Mesenchymal stem cell (in vitro differentiated cells and primary cell): Measurements from ENCODE around the gene EPGN.

ENCODE experiments used
- DNase-seq: peaks from one replicate; pipeline ENCODE4 v3.0.0-alpha.2; 2013
- H2AFZ ChIP-seq: one replicate; pipeline ENCODE4 v1.6.1; 2013; ENCODE audit warnings: low read depth, mild to moderate bottlenecking, control low read depth, inconsistent platforms, low read length, moderate library complexity
- H2AK5ac ChIP-seq: 2 replicates; pipeline ENCODE4 v1.6.1; 2013; ENCODE audit warnings: low read length, moderate library complexity, mild to moderate bottlenecking, inconsistent platforms; ENCODE audit not compliant: severe bottlenecking
- H2BK120ac ChIP-seq: one replicate; pipeline ENCODE4 v1.6.1; 2013; ENCODE audit warnings: low read depth, mild to moderate bottlenecking, inconsistent platforms, low read length, moderate library complexity
- H2BK12ac ChIP-seq, 2 experiments: one replicate each; pipeline ENCODE4 v1.6.1; 2013; ENCODE audit warnings: inconsistent platforms in 2 of 2, low read length in 2 of 2, mild to moderate bottlenecking in 2 of 2, moderate library complexity in 2 of 2, control low read depth in 1 of 2
- H2BK15ac ChIP-seq: one replicate; pipeline ENCODE4 v1.6.1; 2013; ENCODE audit warnings: mild to moderate bottlenecking, low read depth, inconsistent platforms; ENCODE audit not compliant: poor library complexity, severe bottlenecking
- H2BK5ac ChIP-seq: 2 replicates; pipeline ENCODE4 v1.6.1; 2013; ENCODE audit warnings: low read depth, mild to moderate bottlenecking, low read length, control low read depth, inconsistent platforms; ENCODE audit not compliant: poor library complexity, severe bottlenecking
- H3K14ac ChIP-seq, 2 experiments: one replicate each; pipeline ENCODE4 v1.6.1; 2013; ENCODE audit warnings: inconsistent platforms in 2 of 2, low read length in 2 of 2, control low read depth in 1 of 2, mild to moderate bottlenecking in 1 of 2, moderate library complexity in 1 of 2
- H3K18ac ChIP-seq, 2 experiments: one replicate each; pipeline ENCODE4 v1.6.1; 2013; ENCODE audit warnings: inconsistent platforms in 2 of 2, low read length in 2 of 2, control low read depth in 1 of 2, low read depth in 1 of 2, mild to moderate bottlenecking in 1 of 2
- H3K23ac ChIP-seq, 2 experiments: one replicate each; pipeline ENCODE4 v1.6.1; 2013; ENCODE audit warnings: inconsistent platforms in 2 of 2, low read length in 2 of 2, mild to moderate bottlenecking in 2 of 2, moderate library complexity in 2 of 2, control low read depth in 1 of 2
- H3K27ac ChIP-seq: 2 replicates; pipeline ENCODE4 v1.5.1; 2013; ENCODE audit warnings: mild to moderate bottlenecking, moderate library complexity, low read length, control low read depth, inconsistent platforms; ENCODE audit not compliant: poor library complexity, severe bottlenecking
- H3K27me3 ChIP-seq, 2 experiments: 2 replicates each; pipeline versions ENCODE4 v1.6.1 to v1.7.0; 2013; ENCODE audit warnings: low read length in 2 of 2, mild to moderate bottlenecking in 2 of 2, moderate library complexity in 2 of 2, control low read depth in 1 of 2, inconsistent platforms in 1 of 2; ENCODE audit not compliant: control insufficient read depth in 1 of 2, insufficient read depth in 1 of 2
- H3K36me3 ChIP-seq, 2 experiments: 2 replicates each; pipeline versions ENCODE4 v1.6.1 to v1.7.0; 2013; ENCODE audit warnings: low read length in 2 of 2, control low read depth in 1 of 2, inconsistent platforms in 1 of 2, low read depth in 1 of 2, mild to moderate bottlenecking in 1 of 2; ENCODE audit not compliant: insufficient read depth in 2 of 2, control insufficient read depth in 1 of 2
- H3K4ac ChIP-seq, 2 experiments: one replicate each; pipeline ENCODE4 v1.6.1; 2013; ENCODE audit warnings: inconsistent platforms in 2 of 2, low read length in 2 of 2, mild to moderate bottlenecking in 2 of 2, moderate library complexity in 2 of 2, control low read depth in 1 of 2, low read depth in 1 of 2
- H3K4me1 ChIP-seq: 2 replicates; pipeline ENCODE4 v1.6.1; 2013; ENCODE audit warnings: low read depth, low read length, control low read depth; ENCODE audit not compliant: control insufficient read depth, insufficient read depth
- H3K4me2 ChIP-seq: 2 replicates; pipeline ENCODE4 v1.6.1; 2013; ENCODE audit warnings: low read length, mild to moderate bottlenecking, inconsistent platforms; ENCODE audit not compliant: poor library complexity, severe bottlenecking
- H3K4me3 ChIP-seq, 2 experiments: 2 replicates each; pipeline versions ENCODE4 v1.5.1 to v1.7.0; 2013; ENCODE audit warnings: low read length in 2 of 2, mild to moderate bottlenecking in 2 of 2, control low read depth in 1 of 2, low read depth in 1 of 2; ENCODE audit not compliant: insufficient read depth in 1 of 2
- H3K79me1 ChIP-seq: replicated peaks from 2 replicates; pipeline ENCODE4 v1.6.1; 2013; ENCODE audit warnings: mild to moderate bottlenecking, control low read depth, low read length, inconsistent platforms; ENCODE audit not compliant: poor library complexity, severe bottlenecking
- H3K9ac ChIP-seq: 2 replicates; pipeline ENCODE4 v1.7.0; 2013; ENCODE audit warnings: mild to moderate bottlenecking, low read length, moderate library complexity
- H3K9me3 ChIP-seq: 2 replicates; pipeline ENCODE4 v1.7.0; 2013; ENCODE audit warnings: mild to moderate bottlenecking, low read length; ENCODE audit not compliant: control insufficient read depth
- H4K8ac ChIP-seq: one replicate; pipeline ENCODE4 v1.6.1; 2013; ENCODE audit warnings: inconsistent platforms, mild to moderate bottlenecking, low read length, moderate library complexity
- H4K91ac ChIP-seq: one replicate; pipeline ENCODE4 v1.6.1; 2013; ENCODE audit warnings: mild to moderate bottlenecking, low read length, inconsistent platforms
- WGBS: methylation state at CpG from one replicate; pipeline ENCODE4 v1.1.7; 2013; ENCODE audit warnings: mixed read lengths; 5-methylcytosine and 5-hydroxymethylcytosine counted together

EPGN gene

DNA sequence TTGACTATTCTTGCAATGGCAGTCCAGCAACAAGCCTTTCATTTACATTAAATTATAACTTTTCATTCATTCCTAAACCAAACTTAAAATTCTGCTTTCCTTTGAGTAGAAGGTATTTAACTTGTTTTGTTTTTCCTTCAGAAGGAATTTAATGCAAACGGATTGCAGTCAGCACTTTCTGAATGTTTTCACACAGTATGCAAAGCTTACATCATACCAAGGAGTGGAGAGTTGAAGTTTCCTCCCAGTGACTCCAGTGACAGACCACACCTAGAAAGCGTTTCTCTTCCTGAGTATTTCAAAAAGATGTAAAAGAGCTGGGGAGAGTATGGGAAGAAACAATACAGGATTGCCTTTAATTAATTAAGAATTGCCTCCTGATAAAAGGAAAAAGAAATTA, 8.1 kb downstream of the EPGN start:
- peak; percentile 6 for DNase-seq
- Histone ChIP-seq H2BK120ac (no peak overlapping the region), H3K9ac (no peak overlapping the region), H3K14ac (no peak overlapping the region), H3K4me2 (no peak overlapping the region), H3K18ac (no peak overlapping the region), H3K4ac (no peak overlapping the region), H3K36me3 (no peaks in the 10 kb centered on the region), H3K23ac (no peak overlapping the region), H2BK15ac (no peak overlapping the region), H3K27me3 (no peaks in the 10 kb centered on the region), H3K4me3 (no peak overlapping the region), H2AFZ (no peak overlapping the region), H3K4me1 (peaks cover 2% of the 10 kb centered on the region), H2AK5ac (no peak overlapping the region), H2BK5ac (no peak overlapping the region), H2BK12ac (no peak overlapping the region), H3K79me1 (no peaks in the 10 kb centered on the region), H4K8ac (no peak overlapping the region), H3K27ac (no peak overlapping the region), H4K91ac (no peak overlapping the region), H3K9me3 (no peaks in the 10 kb centered on the region)
- no CpG with 5 or more reads among the region's 2 CpGs for WGBS

DNA sequence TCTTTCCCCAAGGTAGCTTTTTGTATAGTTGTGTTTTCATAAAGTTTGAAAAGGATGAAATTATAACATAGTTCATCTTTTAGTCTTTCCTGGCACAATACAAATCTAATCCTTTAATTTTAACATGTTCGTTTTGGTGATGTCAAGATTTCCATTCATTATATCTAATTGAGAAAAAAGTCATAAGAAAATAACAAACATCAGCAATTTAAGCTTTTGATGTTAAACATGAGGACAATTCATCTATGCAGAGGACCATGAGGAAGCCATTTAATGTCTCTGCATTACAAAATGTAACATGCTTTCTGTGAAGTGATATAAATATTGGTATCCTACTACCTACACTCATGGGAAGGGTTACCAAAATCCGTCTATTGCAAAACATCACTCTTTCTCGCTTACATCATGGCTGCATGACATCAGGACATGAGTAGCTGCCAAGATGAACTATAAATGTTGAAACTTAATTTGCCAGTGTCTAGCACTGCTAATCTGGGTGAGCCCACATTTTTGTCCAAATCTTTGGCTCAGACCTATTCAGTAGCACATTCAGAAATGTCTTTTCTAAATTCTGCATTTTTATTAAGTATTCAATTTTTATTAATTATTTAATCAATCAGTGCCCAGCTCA, 9.5 kb downstream of the EPGN start:
- Histone ChIP-seq H3K4me2 (no peak overlapping the region), H3K27ac (no peak overlapping the region), H3K79me1 (no peaks in the 10 kb centered on the region), H3K4ac (no peak overlapping the region), H3K23ac (no peak overlapping the region), H3K4me3 (no peak overlapping the region), H2BK120ac (no peak overlapping the region), H3K18ac (no peak overlapping the region), H4K8ac (no peak overlapping the region), H3K9me3 (no peaks in the 10 kb centered on the region), H4K91ac (no peak overlapping the region), H3K4me1 (peaks cover 2% of the 10 kb centered on the region), H3K9ac (peak overlapping the region; percentile 21), H3K27me3 (no peaks in the 10 kb centered on the region), H2BK12ac (no peak overlapping the region), H2BK5ac (no peak overlapping the region), H2BK15ac (no peak overlapping the region), H3K36me3 (no peaks in the 10 kb centered on the region), H2AK5ac (no peak overlapping the region), H2AFZ (no peak overlapping the region), H3K14ac (no peak overlapping the region)
- WGBS = 100% methylated on average over 2 of the region's 3 CpGs
- no peak for DNase-seq

DNA sequence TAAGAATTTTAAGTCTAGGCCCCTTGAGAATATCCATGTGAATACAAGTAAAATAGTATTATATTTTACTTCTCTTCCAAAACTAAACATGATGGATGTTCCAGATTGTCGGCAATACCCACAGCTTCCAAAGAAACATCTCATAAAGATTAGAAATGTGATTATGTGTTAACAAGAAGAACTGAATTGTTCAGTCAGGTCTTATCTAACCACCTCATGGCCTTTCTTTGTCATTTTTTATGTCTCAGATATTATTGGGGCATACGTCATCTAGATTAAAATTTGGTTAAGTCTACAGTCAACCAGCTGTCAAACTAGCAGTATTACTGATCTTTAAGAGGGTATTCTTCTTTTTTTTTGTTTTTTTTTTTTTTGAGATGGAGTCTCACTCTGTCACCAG, 10.0 kb downstream of the EPGN start:
- Histone ChIP-seq H3K14ac (no peak overlapping the region), H2BK120ac (no peak overlapping the region), H2BK5ac (no peak overlapping the region), H3K4ac (no peak overlapping the region), H3K9ac (peak overlapping the region; percentile 21), H2AFZ (no peak overlapping the region), H4K91ac (no peak overlapping the region), H2BK15ac (no peak overlapping the region), H3K36me3 (no peaks in the 10 kb centered on the region), H4K8ac (no peak overlapping the region), H3K18ac (no peak overlapping the region), H3K27me3 (no peaks in the 10 kb centered on the region), H3K9me3 (no peaks in the 10 kb centered on the region), H3K79me1 (no peaks in the 10 kb centered on the region), H3K23ac (no peak overlapping the region), H3K4me1 (peaks cover 2% of the 10 kb centered on the region), H3K4me2 (no peak overlapping the region), H2BK12ac (no peak overlapping the region), H3K4me3 (no peak overlapping the region), H3K27ac (no peak overlapping the region), H2AK5ac (no peak overlapping the region)
- DNase-seq = no peak
- WGBS = no CpG with 5 or more reads among the region's 2 CpGs

DNA sequence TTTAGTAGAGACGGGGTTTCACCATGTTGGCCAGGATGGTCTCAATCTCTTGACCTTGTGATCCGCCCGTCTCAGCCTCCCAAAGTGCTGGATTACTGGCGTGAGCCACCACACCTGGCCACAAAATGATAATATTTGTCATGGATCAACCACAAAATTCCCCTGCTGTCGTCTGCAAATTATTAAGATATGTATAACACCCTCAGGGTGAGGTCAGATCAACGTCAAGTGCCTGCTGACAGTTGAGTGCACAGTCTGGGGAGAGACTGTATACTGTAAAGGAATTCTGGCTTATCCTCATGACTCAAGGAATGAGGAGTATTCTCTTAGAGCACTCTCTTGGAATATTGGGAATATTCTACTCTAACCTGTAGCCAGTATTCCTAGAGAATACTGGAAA, 11.2 kb downstream of the EPGN start:
- peaks cover 2% of the 10 kb centered on the region for H3K4me1 ChIP-seq
- H3K27me3 ChIP-seq = no peaks in the 10 kb centered on the region
- H2BK5ac ChIP-seq = no peak overlapping the region
- H3K23ac ChIP-seq = no peak overlapping the region
- no peaks in the 10 kb centered on the region for H3K79me1 ChIP-seq
- no peaks in the 10 kb centered on the region for H3K9me3 ChIP-seq
- H3K14ac ChIP-seq = no peak overlapping the region
- H3K4me2 ChIP-seq = no peak overlapping the region
- no peak overlapping the region for H2AK5ac ChIP-seq
- H2BK12ac ChIP-seq = no peak overlapping the region
- no peak overlapping the region for H3K18ac ChIP-seq
- no peak overlapping the region for H4K91ac ChIP-seq
- no peak overlapping the region for H2AFZ ChIP-seq
- no peak overlapping the region for H4K8ac ChIP-seq
- no peaks in the 10 kb centered on the region for H3K36me3 ChIP-seq
- no peak for DNase-seq
- H3K9ac ChIP-seq = no peak overlapping the region
- no peak overlapping the region for H3K4ac ChIP-seq
- H2BK15ac ChIP-seq = no peak overlapping the region
- no peak overlapping the region for H2BK120ac ChIP-seq
- WGBS = 86% methylated on average over 5 of the region's 6 CpGs
- no peak overlapping the region for H3K27ac ChIP-seq
- H3K4me3 ChIP-seq = no peak overlapping the region
